ENCODE results near the gene CFAP65. TPM values are rescaled to one million over a fixed set of nuclear protein-coding genes. Genes with fewer than 3 reads are reported as not detected.

The CFAP65 gene
- total RNA-seq, 1 experiment from 2014 or later = 0.34 TPM

DNA sequence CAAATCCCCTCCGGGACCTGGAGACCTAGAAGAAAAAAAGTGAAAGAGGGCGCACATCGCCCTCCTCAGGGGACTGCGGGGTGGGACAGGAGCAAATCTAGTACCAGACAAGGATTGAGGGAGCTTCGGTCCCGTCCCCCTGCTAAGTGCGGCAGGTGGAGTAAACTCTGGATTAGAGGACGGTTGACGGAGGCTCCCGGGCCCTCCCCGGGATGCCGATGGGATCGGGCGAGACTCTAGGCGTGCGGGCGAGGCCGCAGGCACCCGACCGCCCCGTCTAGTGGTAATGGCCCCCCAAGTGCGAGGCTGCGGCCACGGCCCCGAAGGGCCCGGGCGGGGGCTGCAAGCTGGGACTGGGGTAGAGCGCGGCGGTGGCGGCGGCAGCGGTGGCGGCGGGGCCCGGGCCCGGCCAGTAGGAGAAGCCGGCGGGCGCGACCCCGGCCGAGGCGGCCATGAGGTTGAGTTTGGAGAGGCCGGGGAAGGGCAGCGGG is 59.9 kb downstream of the CFAP65 start:
- no peaks in the 10 kb centered on the region for H3K9me3 ChIP-seq
- CTCF ChIA-PET = interaction anchor here (0.6 to 2.5 kb wide), 8 partner anchors 15 to 89 kb away, joined by 3 to 39 read pairs (median 6); partner anchors contain the start of gene CDK5R2

DNA sequence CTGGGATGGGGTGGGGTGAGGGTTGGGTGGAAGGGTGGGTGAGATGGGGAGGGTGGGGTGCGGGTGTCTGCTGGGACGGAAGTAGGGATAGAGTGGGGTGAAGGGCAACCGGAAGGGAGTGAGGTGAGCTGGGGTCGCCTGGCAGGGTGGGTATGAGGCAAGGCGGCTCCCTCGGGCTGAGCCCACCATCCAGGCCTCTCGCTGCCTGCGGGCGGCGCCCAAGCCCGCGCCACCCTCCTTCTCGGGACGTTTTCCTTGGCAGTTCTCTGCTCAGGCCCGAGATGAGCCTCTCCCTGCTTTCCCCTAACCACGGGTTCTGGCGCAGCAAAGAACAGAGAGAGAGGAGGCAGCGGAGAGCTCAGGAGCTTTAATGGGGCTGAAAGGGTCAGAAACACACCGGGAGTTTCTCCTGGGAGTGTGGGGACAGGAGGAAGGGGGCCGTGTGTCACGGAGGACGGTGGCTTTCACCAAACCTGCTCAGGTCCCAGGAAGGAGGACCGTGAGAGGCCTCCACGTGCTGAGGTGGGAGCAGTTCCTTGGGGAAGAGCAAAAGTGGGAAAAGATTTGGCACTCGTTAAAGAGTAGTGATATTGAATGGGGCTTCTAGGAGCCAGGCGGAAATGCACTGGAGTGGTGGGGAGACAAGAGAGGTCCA is 60.5 kb downstream of the CFAP65 start:
- no peak overlapping the region for H3K27ac Mint-ChIP-seq (ENCODE audit: unreplicated experiment)
- H3K4me3 ChIP-seq (ENCODE audit: low read depth, low read length) = no peak overlapping the region
- POLR2A ChIA-PET = interaction anchor here (0.8 kb wide), 1 partner anchor 143 kb away, joined by 3 read pairs; no protein-coding TSS in a partner anchor
- H3K9me3 Mint-ChIP-seq (ENCODE audit: unreplicated experiment) = no peaks in the 10 kb centered on the region
- DNase-seq = peak in 1 of 2 experiments; percentile 34
- peak overlapping the region; percentile 51 for H3K4me3 Mint-ChIP-seq (ENCODE audit: unreplicated experiment)
- no TSS peak for BruUV-seq (replicated peaks)
- no peaks in the 10 kb centered on the region for H3K36me3 ChIP-seq (ENCODE audit: control insufficient read depth, insufficient read depth, low read length)
- H3K36me3 Mint-ChIP-seq (ENCODE audit: insufficient read depth, unreplicated experiment) = no peaks in the 10 kb centered on the region
- no peaks in the 10 kb centered on the region for H3K9me3 ChIP-seq
- peaks cover 28% of the 10 kb centered on the region for H3K27me3 Mint-ChIP-seq (ENCODE audit: insufficient read depth, unreplicated experiment)
- intact Hi-C loops (cut with micrococcal nuclease; ENCODE audit: unreplicated experiment) = loop anchor here (1.0 to 5.0 kb wide), 3 partner anchors 18 to 174 kb away; no protein-coding TSS in a partner anchor
- CTCF ChIA-PET = interaction anchor here (0.6 to 2.5 kb wide), 35 partner anchors 14 to 407 kb away, joined by 3 to 39 read pairs (median 5); partner anchors contain the start of genes CDK5R2, CNPPD1, CYP27A1 and DNAJB2
- peaks cover 6% of the 10 kb centered on the region for H3K4me1 Mint-ChIP-seq (ENCODE audit: low read depth, unreplicated experiment)
- H3K4me1 ChIP-seq = peaks cover 14% of the 10 kb centered on the region
- H3K27me3 ChIP-seq (replicated peaks; ENCODE audit: control insufficient read depth, insufficient read depth, low read length) = peaks cover 11% of the 10 kb centered on the region
- TF ChIP-seq, protein P1, sequence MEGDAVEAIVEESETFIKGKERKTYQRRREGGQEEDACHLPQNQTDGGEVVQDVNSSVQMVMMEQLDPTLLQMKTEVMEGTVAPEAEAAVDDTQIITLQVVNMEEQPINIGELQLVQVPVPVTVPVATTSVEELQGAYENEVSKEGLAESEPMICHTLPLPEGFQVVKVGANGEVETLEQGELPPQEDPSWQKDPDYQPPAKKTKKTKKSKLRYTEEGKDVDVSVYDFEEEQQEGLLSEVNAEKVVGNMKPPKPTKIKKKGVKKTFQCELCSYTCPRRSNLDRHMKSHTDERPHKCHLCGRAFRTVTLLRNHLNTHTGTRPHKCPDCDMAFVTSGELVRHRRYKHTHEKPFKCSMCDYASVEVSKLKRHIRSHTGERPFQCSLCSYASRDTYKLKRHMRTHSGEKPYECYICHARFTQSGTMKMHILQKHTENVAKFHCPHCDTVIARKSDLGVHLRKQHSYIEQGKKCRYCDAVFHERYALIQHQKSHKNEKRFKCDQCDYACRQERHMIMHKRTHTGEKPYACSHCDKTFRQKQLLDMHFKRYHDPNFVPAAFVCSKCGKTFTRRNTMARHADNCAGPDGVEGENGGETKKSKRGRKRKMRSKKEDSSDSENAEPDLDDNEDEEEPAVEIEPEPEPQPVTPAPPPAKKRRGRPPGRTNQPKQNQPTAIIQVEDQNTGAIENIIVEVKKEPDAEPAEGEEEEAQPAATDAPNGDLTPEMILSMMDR (IDR thresholded peaks at IDR 0.05; ENCODE audit: insufficient read depth in 1 of 2, low read depth in 1 of 2, low read length in 1 of 2, severe bottlenecking in 1 of 2, unreplicated experiment in 1 of 2) = no peak

More for the DNA sequence above, 59.9 kb downstream of the CFAP65 start:
- Mint-ChIP-seq H3K4me3 (ENCODE audit: unreplicated experiment) (peak overlapping the region; percentile 51), H3K27me3 (ENCODE audit: insufficient read depth, unreplicated experiment) (peaks cover 32% of the 10 kb centered on the region), H3K4me1 (ENCODE audit: low read depth, unreplicated experiment) (peaks cover 6% of the 10 kb centered on the region), H3K36me3 (ENCODE audit: insufficient read depth, unreplicated experiment) (no peaks in the 10 kb centered on the region), H3K27ac (ENCODE audit: unreplicated experiment) (no peak overlapping the region), H3K9me3 (ENCODE audit: unreplicated experiment) (no peaks in the 10 kb centered on the region)
- peaks cover 14% of the 10 kb centered on the region for H3K4me1 ChIP-seq
- peak in 1 of 2 experiments; percentile 38 for DNase-seq
- no TSS peak for BruUV-seq (replicated peaks)
- no peaks in the 10 kb centered on the region for H3K36me3 ChIP-seq (ENCODE audit: control insufficient read depth, insufficient read depth, low read length)
- intact Hi-C loops (cut with micrococcal nuclease; ENCODE audit: unreplicated experiment) = loop anchor here (2.0 to 5.0 kb wide), 2 partner anchors 19 to 46 kb away; no protein-coding TSS in a partner anchor
- no peak overlapping the region for H3K4me3 ChIP-seq (ENCODE audit: low read depth, low read length)
- H3K27me3 ChIP-seq (replicated peaks; ENCODE audit: control insufficient read depth, insufficient read depth, low read length) = peaks cover 11% of the 10 kb centered on the region
- POLR2A ChIA-PET = interaction anchor here (0.8 kb wide), 1 partner anchor 142 kb away, joined by 3 read pairs; no protein-coding TSS in a partner anchor
- TF ChIP-seq, protein P1 (IDR thresholded peaks at IDR 0.05; ENCODE audit: insufficient read depth in 1 of 2, low read depth in 1 of 2, low read length in 1 of 2, severe bottlenecking in 1 of 2, unreplicated experiment in 1 of 2) = peak in 1 of 2 experiments; percentile 17
